HepG2 (cell line): ENCODE results near the gene CEP120.

Experiments used
- CTCF ChIP-seq: sonication (generic); formaldehyde crosslinking; IDR thresholded peaks from 2 replicates; pipeline ENCODE4 v1.5.0; 2020; ENCODE audit warnings: mild to moderate bottlenecking, missing genetic modification reagents, moderate library complexity
- FOXP4 ChIP-seq: sonication (generic); formaldehyde crosslinking; IDR thresholded peaks from 2 replicates; pipeline ENCODE4 v1.4.0; 2020; ENCODE audit warnings: missing genetic modification reagents
- IRF1 ChIP-seq: sonication (generic); formaldehyde crosslinking; IDR thresholded peaks from 2 replicates; pipeline ENCODE4 v1.4.0; 2020; ENCODE audit warnings: low read depth, mild to moderate bottlenecking, missing genetic modification reagents
- ZBTB49 ChIP-seq: sonication (generic); formaldehyde crosslinking; IDR thresholded peaks from 2 replicates; pipeline ENCODE4 v1.4.0; 2020; ENCODE audit warnings: missing genetic modification reagents, borderline replicate concordance
- ZNF556 ChIP-seq: sonication (generic); formaldehyde crosslinking; IDR thresholded peaks from 2 replicates; pipeline ENCODE4 v1.4.0; 2020; ENCODE audit warnings: mild to moderate bottlenecking, missing genetic modification reagents, borderline replicate concordance

- TF ChIP-seq FOXP4 (CRISPR knock-in tag) (no peak), CTCF (CRISPR knock-in tag) (no peak), ZNF556 (CRISPR knock-in tag) (no peak), ZBTB49 (CRISPR knock-in tag) (no peak), IRF1 (no peak)
Observed at GRCh38 chr5:123450640-123451039, 27.4 kb upstream of the CEP120 start.
